Esophagus (tissue), 2 donors: ENCODE results near the gene PDLIM5. TPM values are rescaled to one million over a fixed set of nuclear protein-coding genes. Genes with fewer than 3 reads are reported as not detected.
"Not testable (repeated sequence)": the region's sequence is repeated elsewhere in the genome, so short reads cannot be mapped to it uniquely, and the experiment has no call there.

Experiments used
- H3K27ac ChIP-seq, 2 donors: one replicate each; pipeline ENCODE4 v1.5.1; 2013; ENCODE audit warnings: low read depth in 2 of 2, mild to moderate bottlenecking in 2 of 2, inconsistent platforms in 1 of 2, low read length in 1 of 2, moderate library complexity in 1 of 2
- H3K27me3 ChIP-seq, 2 donors: one replicate each; pipeline ENCODE4 v1.6.1; 2013; ENCODE audit warnings: low read length in 2 of 2, control low read depth in 1 of 2, mild to moderate bottlenecking in 1 of 2; ENCODE audit not compliant: insufficient read depth in 2 of 2, control insufficient read depth in 1 of 2
- H3K36me3 ChIP-seq, 2 donors: one replicate each; pipeline ENCODE4 v1.6.1; 2013; ENCODE audit warnings: low read length in 1 of 2; ENCODE audit not compliant: control insufficient read depth in 2 of 2, insufficient read depth in 2 of 2
- H3K4me1 ChIP-seq, 2 donors: one replicate each; pipeline ENCODE4 v1.6.1; 2013; ENCODE audit warnings: low read length in 1 of 2; ENCODE audit not compliant: control insufficient read depth in 2 of 2, insufficient read depth in 2 of 2
- H3K4me3 ChIP-seq, 2 donors: one replicate each; pipeline ENCODE4 v1.5.1; 2013; ENCODE audit warnings: low read length in 2 of 2, mild to moderate bottlenecking in 2 of 2, low read depth in 1 of 2, moderate library complexity in 1 of 2
- H3K9me3 ChIP-seq, 2 donors: one replicate each; pipeline ENCODE4 v1.6.1; 2013; ENCODE audit warnings: mild to moderate bottlenecking in 2 of 2, low read depth in 1 of 2, low read length in 1 of 2, moderate library complexity in 1 of 2; ENCODE audit not compliant: control insufficient read depth in 2 of 2, insufficient read depth in 1 of 2
- WGBS, 2 donors: extraction: QIAGEN DNeasy Blood & Tissue Kit; methylation state at CpG; one replicate each; pipeline ENCODE4 v1.1.7; 2013; 5-methylcytosine and 5-hydroxymethylcytosine counted together
- polyA plus RNA-seq, 2 donors: library from polyadenylated mRNA; stranded (reverse); fragments of 200-250 nt; gene quantifications; one replicate each; pipeline ENCODE4 v1.2.3, GENCODE V29; 2013
- donor health status: healthy with polysubstance abuse.
- donor health status: Bipolar disorder and iron deficiency.

The PDLIM5 gene
- polyA plus RNA-seq, 2 donors = 40.0 to 41.5 TPM

DNA sequence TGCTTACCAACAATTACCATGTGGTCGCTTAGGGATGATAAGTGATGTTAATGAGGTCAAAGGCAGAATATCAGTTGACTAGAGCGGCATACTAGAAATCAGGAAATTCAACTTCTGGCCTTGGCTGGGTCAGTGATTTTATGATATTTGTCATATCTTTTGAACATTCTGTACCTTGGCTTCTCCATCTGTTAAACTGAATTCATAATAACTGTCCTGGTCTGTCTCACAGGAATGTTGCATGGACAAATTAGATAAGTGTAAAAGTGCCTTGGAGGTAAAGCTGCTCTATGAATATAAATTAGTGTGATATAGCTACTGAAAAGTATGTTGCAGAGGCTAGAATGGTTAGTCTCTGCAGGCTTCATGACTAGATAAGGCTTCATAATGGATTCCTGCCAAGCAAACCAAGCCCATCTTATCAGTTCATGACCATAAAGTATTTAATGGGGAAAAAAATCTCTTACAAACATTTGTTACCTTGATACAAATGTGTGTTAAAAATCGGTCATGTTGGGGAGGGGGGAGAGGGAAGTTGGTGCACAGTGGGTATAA, 201.4 kb downstream of the PDLIM5 start:
- Histone ChIP-seq H3K9me3 (no peaks in the 10 kb centered on the region), H3K27me3 (no peaks in the 10 kb centered on the region), H3K4me3 (no peak overlapping the region), H3K36me3 (no peaks in the 10 kb centered on the region), H3K4me1 (no peaks in the 10 kb centered on the region), H3K27ac (no peak overlapping the region)
- WGBS, 2 donors = 69 to 90% methylated on average over 3 of the region's 3 CpGs

- Histone ChIP-seq H3K4me3 (no peak overlapping the region), H3K4me1 (no peaks in the 10 kb centered on the region), H3K27me3 (no peaks in the 10 kb centered on the region), H3K36me3 (no peaks in the 10 kb centered on the region), H3K9me3 (no peaks in the 10 kb centered on the region), H3K27ac (no peak overlapping the region)
- WGBS, 2 donors = 83 to 85% methylated on average over 3 of the region's 3 CpGs
Observed at GRCh38 chr4:94653984-94654609, 202.4 kb downstream of the PDLIM5 start.

DNA sequence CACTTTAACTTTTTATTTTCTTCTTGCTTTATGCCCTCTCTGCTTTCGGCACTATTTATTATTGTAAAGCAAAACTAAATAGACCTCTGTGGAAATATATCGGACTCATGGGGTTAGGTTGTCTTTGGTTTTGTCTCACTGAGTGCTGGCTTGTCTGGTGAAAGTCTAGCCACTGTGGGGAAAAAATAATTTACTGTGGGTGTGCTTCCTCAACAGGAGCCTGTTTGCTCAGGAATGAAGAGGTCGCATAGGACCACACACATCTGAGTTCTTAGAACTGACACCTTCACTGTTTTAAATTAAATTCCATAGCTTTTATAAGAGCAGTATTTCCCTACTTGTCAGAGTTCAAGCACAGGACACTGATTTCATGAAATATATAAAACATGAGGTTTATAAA, 203.0 kb downstream of the PDLIM5 start:
- WGBS, 2 donors = 88 to 93% methylated on average over 3 of the region's 3 CpGs
- no peaks in the 10 kb centered on the region for H3K27me3 ChIP-seq
- H3K4me1 ChIP-seq = no peaks in the 10 kb centered on the region
- no peak overlapping the region for H3K27ac ChIP-seq
- H3K36me3 ChIP-seq = no peaks in the 10 kb centered on the region
- H3K9me3 ChIP-seq = no peaks in the 10 kb centered on the region
- H3K4me3 ChIP-seq = no peak overlapping the region

GRCh38 chr4:94660614-94661013, 208.9 kb downstream of the PDLIM5 start:
- no peak overlapping the region for H3K4me3 ChIP-seq
- H3K27ac ChIP-seq = no peak overlapping the region
- H3K36me3 ChIP-seq = no peaks in the 10 kb centered on the region
- WGBS, 2 donors = 69 to 73% methylated on average over 3 of the region's 3 CpGs
- no peaks in the 10 kb centered on the region for H3K9me3 ChIP-seq
- no peaks in the 10 kb centered on the region for H3K27me3 ChIP-seq
- H3K4me1 ChIP-seq = no peaks in the 10 kb centered on the region

GRCh38 chr4:94665021-94665420, 213.3 kb downstream of the PDLIM5 start:
- not testable (repeated sequence) for H3K9me3 ChIP-seq, H3K27me3 ChIP-seq, H3K36me3 ChIP-seq, H3K4me3 ChIP-seq, H3K4me1 ChIP-seq, H3K27ac ChIP-seq
- 96 to 98% methylated on average over 5 of the region's 5 CpGs for WGBS, 2 donors

DNA sequence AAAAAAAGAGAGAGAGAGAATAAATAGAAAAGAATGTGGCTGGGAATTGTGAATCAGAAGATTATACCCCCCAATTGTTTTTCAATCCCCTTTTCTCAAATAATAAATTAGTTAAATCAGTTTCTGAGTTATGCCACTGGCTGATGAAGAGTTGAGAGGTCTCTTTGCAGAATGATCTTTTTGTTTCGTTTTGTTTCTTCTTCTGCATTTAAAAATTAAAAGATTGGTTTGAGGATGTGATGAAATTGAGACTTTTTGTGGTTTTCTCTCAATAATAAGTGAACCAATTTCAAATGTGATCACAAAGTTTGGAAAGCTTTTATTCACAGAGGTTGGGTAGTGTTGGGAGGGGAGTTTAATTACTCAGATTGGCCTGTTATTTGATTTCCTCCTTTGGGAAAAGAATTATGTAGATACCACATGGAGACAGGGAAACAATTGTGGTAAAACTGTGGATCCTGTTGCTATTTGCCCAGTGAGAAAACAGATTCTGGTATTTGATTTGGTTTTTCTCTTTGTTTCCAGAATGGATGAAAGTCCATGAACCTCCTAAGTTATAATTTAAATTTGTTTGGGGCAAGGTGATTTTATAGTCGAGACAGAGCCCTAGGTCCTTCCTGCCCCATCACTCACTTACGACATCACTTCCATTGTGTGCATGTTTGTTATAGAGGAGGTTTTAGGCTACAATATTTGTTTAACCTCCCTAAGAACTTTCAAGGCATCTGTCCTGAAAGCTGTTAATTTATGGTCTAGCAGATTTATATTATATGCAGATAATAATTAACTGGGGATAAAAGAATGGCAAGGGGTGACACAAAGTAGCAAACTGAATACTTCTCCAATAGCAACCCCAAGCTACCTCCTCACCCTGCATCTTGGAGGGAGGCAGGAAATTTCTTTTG, 214.0 kb downstream of the PDLIM5 start:
- no peaks in the 10 kb centered on the region for H3K27me3 ChIP-seq
- no peak overlapping the region for H3K27ac ChIP-seq
- no peaks in the 10 kb centered on the region for H3K9me3 ChIP-seq
- H3K4me3 ChIP-seq = no peak overlapping the region
- no peaks in the 10 kb centered on the region for H3K36me3 ChIP-seq
- 71 to 75% methylated on average over 3 of the region's 3 CpGs for WGBS, 2 donors
- no peaks in the 10 kb centered on the region for H3K4me1 ChIP-seq

DNA sequence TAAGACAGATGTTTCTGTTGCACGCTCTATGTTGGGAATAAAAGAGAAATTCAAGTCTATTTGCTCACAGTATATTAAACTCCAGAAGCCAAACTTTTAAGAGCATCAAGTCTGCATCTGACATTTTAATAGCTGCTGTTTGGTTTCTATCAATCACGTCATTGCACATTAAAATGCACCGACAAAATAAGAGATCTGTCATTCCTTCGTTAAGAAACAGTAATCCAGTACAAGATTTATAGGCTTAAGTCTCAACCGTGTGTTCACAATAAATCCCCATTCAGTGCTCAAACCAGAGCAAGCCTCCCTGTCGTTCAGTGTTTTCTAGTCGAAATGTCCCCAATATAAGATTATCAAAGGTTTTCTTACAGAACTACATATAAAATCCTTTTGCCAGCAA, 217.0 kb downstream of the PDLIM5 start:
- no peak overlapping the region for H3K4me3 ChIP-seq
- no peaks in the 10 kb centered on the region for H3K9me3 ChIP-seq
- peaks cover 0 to 2% of the 10 kb centered on the region in 2 donors for H3K4me1 ChIP-seq
- peaks cover 0 to 3% of the 10 kb centered on the region in 2 donors for H3K36me3 ChIP-seq
- H3K27me3 ChIP-seq = no peaks in the 10 kb centered on the region
- 83% methylated on average over 7 of the region's 7 CpGs for WGBS, 2 donors
- H3K27ac ChIP-seq = no peak overlapping the region

DNA sequence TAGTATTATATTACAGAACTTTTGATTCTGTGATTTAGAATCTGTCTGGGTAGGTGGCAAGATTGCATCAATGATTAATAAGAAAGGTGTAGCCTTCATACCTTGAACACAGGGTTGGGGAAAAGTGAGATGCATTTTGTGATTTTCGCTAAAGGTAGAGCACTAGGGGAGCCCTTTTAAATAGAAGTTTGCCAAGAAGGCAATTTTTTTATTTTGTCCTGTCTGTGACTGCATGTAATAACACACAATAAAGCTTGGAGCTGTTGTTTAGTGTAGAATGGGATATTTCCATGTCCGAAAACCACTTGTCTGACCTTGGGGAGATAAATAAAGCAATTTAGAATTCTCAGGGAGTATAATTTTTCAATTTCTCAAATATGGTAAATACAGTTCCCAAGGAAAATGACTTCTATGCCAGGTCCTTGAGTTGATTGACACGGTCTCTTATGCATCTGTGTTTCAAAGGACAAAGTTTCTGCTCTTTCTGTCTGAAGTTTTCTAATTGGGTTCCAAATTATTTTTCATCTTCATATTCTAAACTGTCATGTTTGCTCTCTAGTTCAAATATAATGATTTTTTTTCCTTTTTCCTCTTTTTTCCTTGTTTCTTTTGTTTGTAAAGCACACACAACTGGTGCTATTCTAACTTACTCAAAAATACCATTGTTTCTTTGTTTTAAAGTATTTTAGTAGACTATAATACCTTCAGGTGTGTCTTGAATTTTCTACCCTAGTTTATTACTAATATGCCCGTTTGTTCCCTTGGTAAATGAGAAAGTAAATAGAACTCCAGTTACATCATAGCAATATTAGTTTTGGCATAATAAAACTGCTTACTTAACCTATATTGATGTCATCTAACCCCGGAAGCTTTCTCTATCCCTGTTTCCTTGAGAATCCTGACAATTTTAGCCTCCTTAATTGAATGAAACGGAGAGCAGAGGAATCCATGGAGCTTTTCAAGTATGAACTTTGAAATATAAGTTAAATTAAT, 218.2 kb downstream of the PDLIM5 start:
- 72 to 85% methylated on average over 6 of the region's 6 CpGs for WGBS, 2 donors
- no peaks in the 10 kb centered on the region for H3K9me3 ChIP-seq
- peaks cover 0 to 3% of the 10 kb centered on the region in 2 donors for H3K36me3 ChIP-seq
- H3K27ac ChIP-seq = no peak overlapping the region
- H3K4me3 ChIP-seq = no peak overlapping the region
- H3K4me1 ChIP-seq = peaks cover 0 to 2% of the 10 kb centered on the region in 2 donors
- no peaks in the 10 kb centered on the region for H3K27me3 ChIP-seq

DNA sequence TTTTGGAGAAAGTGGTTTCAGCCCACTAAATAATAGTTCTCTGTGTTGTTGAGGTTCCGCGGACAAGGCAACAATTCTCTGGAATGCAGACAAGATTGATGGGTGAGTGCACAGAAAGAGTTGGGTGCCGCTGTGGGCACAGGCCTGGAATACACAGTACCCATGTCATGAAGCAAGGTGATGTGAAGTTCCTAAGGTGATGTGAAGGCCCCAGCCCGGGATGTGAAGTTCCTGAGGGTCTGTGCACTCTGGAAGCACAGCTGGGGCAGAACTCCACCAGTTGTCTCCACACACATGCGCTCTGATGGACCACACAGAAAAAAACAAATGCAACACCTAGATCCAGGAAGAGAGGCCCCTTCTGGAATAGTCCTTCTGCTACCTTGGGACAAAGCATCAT, 219.4 kb downstream of the PDLIM5 start:
- no peaks in the 10 kb centered on the region for H3K9me3 ChIP-seq
- peaks cover 0 to 3% of the 10 kb centered on the region in 2 donors for H3K36me3 ChIP-seq
- no peak overlapping the region for H3K27ac ChIP-seq
- 84 to 85% methylated on average over 5 of the region's 5 CpGs for WGBS, 2 donors
- peaks cover 0 to 2% of the 10 kb centered on the region in 2 donors for H3K4me1 ChIP-seq
- no peaks in the 10 kb centered on the region for H3K27me3 ChIP-seq
- no peak overlapping the region for H3K4me3 ChIP-seq
